ENCODE data around the gene AJM1. TPM values are rescaled to one million over a fixed set of nuclear protein-coding genes. Genes with fewer than 3 reads are reported as not detected.

AJM1 gene
- polyA plus RNA-seq, 2 of the 4 experiments (the other 2 are of a cell fraction): 0.76 to 3.0 TPM

- TF ChIP-seq CBX2 (IDR thresholded peaks at IDR 0.05; ENCODE audit: borderline replicate concordance, low read depth): no peak
- TF ChIP-seq TFCP2L1 (CRISPR knock-in tag; IDR thresholded peaks at IDR 0.05): no peak
Measured at GRCh38 chr9:136890661-136891060, 48.4 kb downstream of the AJM1 start (continued).

Small RNA genes within 50 kb of the gene (small RNA-seq; reads per million reads assigned to genes)
- 0 reads per million in 6 experiments for gene AL355987.2
- 0 reads per million in 6 experiments for gene MIR4292
- 0 to 5.8 (median 1.8) reads per million in 6 experiments for gene MIR4479

Other genes starting within 250 kb of the AJM1 start
- 15.3 and 19.9 TPM in 2 replicates for gene EGFL7, start 179.6 kb upstream of the AJM1 start, polyA plus RNA-seq (2011; rRNA removed)
- 28.9 to 34.4 TPM (median 32.3 TPM) in 3 replicates for gene EGFL7, start 179.6 kb upstream of the AJM1 start, polyA plus RNA-seq (2017; fragmentation: RNase III; extraction: RNeasy Plus Mini Kit Qiagen cat#74134 plus additional on column Dnase treatment)
- 32.3 and 38.6 TPM in 2 replicates for gene AGPAT2, start 155.0 kb upstream of the AJM1 start, polyA plus RNA-seq (2011; rRNA removed)
- 44.3 to 49.5 TPM (median 46.3 TPM) in 3 replicates for gene AGPAT2, start 155.0 kb upstream of the AJM1 start, polyA plus RNA-seq (2017; fragmentation: RNase III; extraction: RNeasy Plus Mini Kit Qiagen cat#74134 plus additional on column Dnase treatment)
- 6.7 and 8.8 TPM in 2 replicates for gene DIPK1B, start 129.9 kb upstream of the AJM1 start, polyA plus RNA-seq (2011; rRNA removed)
- 6.0 to 8.2 TPM (median 6.7 TPM) in 3 replicates for gene DIPK1B, start 129.9 kb upstream of the AJM1 start, polyA plus RNA-seq (2017; fragmentation: RNase III; extraction: RNeasy Plus Mini Kit Qiagen cat#74134 plus additional on column Dnase treatment)
- not detected in 2 replicates for gene LCN10, start 99.5 kb upstream of the AJM1 start, polyA plus RNA-seq (2011; rRNA removed)
- gene LCN10, start 99.5 kb upstream of the AJM1 start, polyA plus RNA-seq (2017; fragmentation: RNase III; extraction: RNeasy Plus Mini Kit Qiagen cat#74134 plus additional on column Dnase treatment): not detected in 3 replicates
- not detected in 2 replicates for gene LCN6, start 94.0 kb upstream of the AJM1 start, polyA plus RNA-seq (2011; rRNA removed)
- gene LCN6, start 94.0 kb upstream of the AJM1 start, polyA plus RNA-seq (2017; fragmentation: RNase III; extraction: RNeasy Plus Mini Kit Qiagen cat#74134 plus additional on column Dnase treatment): not detected in 3 replicates
- gene LCN8, start 84.2 kb upstream of the AJM1 start, polyA plus RNA-seq (2011; rRNA removed): not detected in 2 replicates
- gene LCN8, start 84.2 kb upstream of the AJM1 start, polyA plus RNA-seq (2017; fragmentation: RNase III; extraction: RNeasy Plus Mini Kit Qiagen cat#74134 plus additional on column Dnase treatment): not detected in 3 replicates
- gene LCN15, start 78.0 kb upstream of the AJM1 start, polyA plus RNA-seq (2011; rRNA removed): 0.10 and 0.24 TPM in 2 replicates
- 0.07 to 0.09 TPM in 2 of 3 replicates, not detected in the other for gene LCN15, start 78.0 kb upstream of the AJM1 start, polyA plus RNA-seq (2017; fragmentation: RNase III; extraction: RNeasy Plus Mini Kit Qiagen cat#74134 plus additional on column Dnase treatment)
- gene TMEM141, start 51.1 kb upstream of the AJM1 start, polyA plus RNA-seq (2011; rRNA removed): 64.5 and 78.0 TPM in 2 replicates
- gene TMEM141, start 51.1 kb upstream of the AJM1 start, polyA plus RNA-seq (2017; fragmentation: RNase III; extraction: RNeasy Plus Mini Kit Qiagen cat#74134 plus additional on column Dnase treatment): 69.9 to 71.0 TPM (median 70.7 TPM) in 3 replicates
- gene CCDC183, start 46.1 kb upstream of the AJM1 start, polyA plus RNA-seq (2011; rRNA removed): 1.4 and 1.6 TPM in 2 replicates
- gene CCDC183, start 46.1 kb upstream of the AJM1 start, polyA plus RNA-seq (2017; fragmentation: RNase III; extraction: RNeasy Plus Mini Kit Qiagen cat#74134 plus additional on column Dnase treatment): 0.58 to 1.1 TPM (median 0.90 TPM) in 3 replicates
- 46.8 and 53.5 TPM in 2 replicates for gene RABL6, start 34.5 kb upstream of the AJM1 start, polyA plus RNA-seq (2011; rRNA removed)
- gene RABL6, start 34.5 kb upstream of the AJM1 start, polyA plus RNA-seq (2017; fragmentation: RNase III; extraction: RNeasy Plus Mini Kit Qiagen cat#74134 plus additional on column Dnase treatment): 70.3 to 72.2 TPM (median 71.4 TPM) in 3 replicates
- gene PHPT1, start 6.9 kb downstream of the AJM1 start, polyA plus RNA-seq (2011; rRNA removed): 104 and 123 TPM in 2 replicates
- 234 to 261 TPM (median 239 TPM) in 3 replicates for gene PHPT1, start 6.9 kb downstream of the AJM1 start, polyA plus RNA-seq (2017; fragmentation: RNase III; extraction: RNeasy Plus Mini Kit Qiagen cat#74134 plus additional on column Dnase treatment)
- 1.3 and 1.5 TPM in 2 replicates for gene MAMDC4, start 9.9 kb downstream of the AJM1 start, polyA plus RNA-seq (2011; rRNA removed)
- gene MAMDC4, start 9.9 kb downstream of the AJM1 start, polyA plus RNA-seq (2017; fragmentation: RNase III; extraction: RNeasy Plus Mini Kit Qiagen cat#74134 plus additional on column Dnase treatment): 7.3 to 9.1 TPM (median 7.6 TPM) in 3 replicates
- gene EDF1, start 23.8 kb downstream of the AJM1 start, polyA plus RNA-seq (2011; rRNA removed): 284 and 464 TPM in 2 replicates
- 472 to 560 TPM (median 477 TPM) in 3 replicates for gene EDF1, start 23.8 kb downstream of the AJM1 start, polyA plus RNA-seq (2017; fragmentation: RNase III; extraction: RNeasy Plus Mini Kit Qiagen cat#74134 plus additional on column Dnase treatment)
- 23.8 and 24.5 TPM in 2 replicates for gene TRAF2, start 44.0 kb downstream of the AJM1 start, polyA plus RNA-seq (2011; rRNA removed)
- gene TRAF2, start 44.0 kb downstream of the AJM1 start, polyA plus RNA-seq (2017; fragmentation: RNase III; extraction: RNeasy Plus Mini Kit Qiagen cat#74134 plus additional on column Dnase treatment): 36.4 to 49.4 TPM (median 39.5 TPM) in 3 replicates
- 37.3 and 37.5 TPM in 2 replicates for gene FBXW5, start 102.3 kb downstream of the AJM1 start, polyA plus RNA-seq (2011; rRNA removed)
- gene FBXW5, start 102.3 kb downstream of the AJM1 start, polyA plus RNA-seq (2017; fragmentation: RNase III; extraction: RNeasy Plus Mini Kit Qiagen cat#74134 plus additional on column Dnase treatment): 59.3 to 61.4 TPM (median 59.5 TPM) in 3 replicates
- gene C8G, start 102.8 kb downstream of the AJM1 start, polyA plus RNA-seq (2011; rRNA removed): 0.41 and 0.45 TPM in 2 replicates
- 1.1 to 1.3 TPM (median 1.1 TPM) in 3 replicates for gene C8G, start 102.8 kb downstream of the AJM1 start, polyA plus RNA-seq (2017; fragmentation: RNase III; extraction: RNeasy Plus Mini Kit Qiagen cat#74134 plus additional on column Dnase treatment)
- gene LCN12, start 109.8 kb downstream of the AJM1 start, polyA plus RNA-seq (2011; rRNA removed): 0.74 and 1.8 TPM in 2 replicates
- gene LCN12, start 109.8 kb downstream of the AJM1 start, polyA plus RNA-seq (2017; fragmentation: RNase III; extraction: RNeasy Plus Mini Kit Qiagen cat#74134 plus additional on column Dnase treatment): 2.8 to 3.6 TPM (median 3.0 TPM) in 3 replicates
- gene PTGDS, start 135.0 kb downstream of the AJM1 start, polyA plus RNA-seq (2011; rRNA removed): 0.31 and 0.33 TPM in 2 replicates
- gene PTGDS, start 135.0 kb downstream of the AJM1 start, polyA plus RNA-seq (2017; fragmentation: RNase III; extraction: RNeasy Plus Mini Kit Qiagen cat#74134 plus additional on column Dnase treatment): 0.18 to 0.34 TPM (median 0.26 TPM) in 3 replicates
- 0.04 and 0.19 TPM in 2 replicates for gene LCNL1, start 140.5 kb downstream of the AJM1 start, polyA plus RNA-seq (2011; rRNA removed)
- 0.05 to 0.08 TPM (median 0.08 TPM) in 3 replicates for gene LCNL1, start 140.5 kb downstream of the AJM1 start, polyA plus RNA-seq (2017; fragmentation: RNase III; extraction: RNeasy Plus Mini Kit Qiagen cat#74134 plus additional on column Dnase treatment)
- 12.6 and 15.6 TPM in 2 replicates for gene PAXX, start 149.9 kb downstream of the AJM1 start, polyA plus RNA-seq (2011; rRNA removed)
- gene PAXX, start 149.9 kb downstream of the AJM1 start, polyA plus RNA-seq (2017; fragmentation: RNase III; extraction: RNeasy Plus Mini Kit Qiagen cat#74134 plus additional on column Dnase treatment): 50.7 to 57.0 TPM (median 53.2 TPM) in 3 replicates
- 0.33 and 0.61 TPM in 2 replicates for gene CLIC3, start 154.1 kb downstream of the AJM1 start, polyA plus RNA-seq (2011; rRNA removed)
- gene CLIC3, start 154.1 kb downstream of the AJM1 start, polyA plus RNA-seq (2017; fragmentation: RNase III; extraction: RNeasy Plus Mini Kit Qiagen cat#74134 plus additional on column Dnase treatment): 5.1 to 6.6 TPM (median 6.4 TPM) in 3 replicates
- 8.3 and 10.1 TPM in 2 replicates for gene ABCA2, start 185.8 kb downstream of the AJM1 start, polyA plus RNA-seq (2011; rRNA removed)
- 23.0 to 25.6 TPM (median 24.7 TPM) in 3 replicates for gene ABCA2, start 185.8 kb downstream of the AJM1 start, polyA plus RNA-seq (2017; fragmentation: RNase III; extraction: RNeasy Plus Mini Kit Qiagen cat#74134 plus additional on column Dnase treatment)
- not detected in 2 replicates for gene FUT7, start 189.6 kb downstream of the AJM1 start, polyA plus RNA-seq (2011; rRNA removed)
- gene FUT7, start 189.6 kb downstream of the AJM1 start, polyA plus RNA-seq (2017; fragmentation: RNase III; extraction: RNeasy Plus Mini Kit Qiagen cat#74134 plus additional on column Dnase treatment): 0.07 TPM in 1 of 3 replicates, not detected in the others
- gene NPDC1, start 203.7 kb downstream of the AJM1 start, polyA plus RNA-seq (2011; rRNA removed): 12.7 and 13.0 TPM in 2 replicates
- gene NPDC1, start 203.7 kb downstream of the AJM1 start, polyA plus RNA-seq (2017; fragmentation: RNase III; extraction: RNeasy Plus Mini Kit Qiagen cat#74134 plus additional on column Dnase treatment): 33.2 to 40.6 TPM (median 40.2 TPM) in 3 replicates
- gene ENTPD2, start 211.6 kb downstream of the AJM1 start, polyA plus RNA-seq (2011; rRNA removed): 0.75 and 2.3 TPM in 2 replicates
- 0.71 to 1.2 TPM (median 1.1 TPM) in 3 replicates for gene ENTPD2, start 211.6 kb downstream of the AJM1 start, polyA plus RNA-seq (2017; fragmentation: RNase III; extraction: RNeasy Plus Mini Kit Qiagen cat#74134 plus additional on column Dnase treatment)
- gene SAPCD2, start 228.1 kb downstream of the AJM1 start, polyA plus RNA-seq (2011; rRNA removed): 6.5 and 6.9 TPM in 2 replicates
- 13.1 to 16.4 TPM (median 14.6 TPM) in 3 replicates for gene SAPCD2, start 228.1 kb downstream of the AJM1 start, polyA plus RNA-seq (2017; fragmentation: RNase III; extraction: RNeasy Plus Mini Kit Qiagen cat#74134 plus additional on column Dnase treatment)
- 1.2 and 1.9 TPM in 2 replicates for gene UAP1L1, start 235.0 kb downstream of the AJM1 start, polyA plus RNA-seq (2011; rRNA removed)
- gene UAP1L1, start 235.0 kb downstream of the AJM1 start, polyA plus RNA-seq (2017; fragmentation: RNase III; extraction: RNeasy Plus Mini Kit Qiagen cat#74134 plus additional on column Dnase treatment): 4.8 to 7.8 TPM (median 6.0 TPM) in 3 replicates
- gene MAN1B1, start 244.5 kb downstream of the AJM1 start, polyA plus RNA-seq (2011; rRNA removed): 31.7 and 47.8 TPM in 2 replicates
- 45.1 to 48.6 TPM (median 47.0 TPM) in 3 replicates for gene MAN1B1, start 244.5 kb downstream of the AJM1 start, polyA plus RNA-seq (2017; fragmentation: RNase III; extraction: RNeasy Plus Mini Kit Qiagen cat#74134 plus additional on column Dnase treatment)